ENCODE data around the gene TMEM223. TPM values are rescaled to one million over a fixed set of nuclear protein-coding genes. Genes with fewer than 3 reads are reported as not detected.

Gene TMEM223
- total RNA-seq, 1 donor from 2014 or later, result 15.0 TPM

DNA sequence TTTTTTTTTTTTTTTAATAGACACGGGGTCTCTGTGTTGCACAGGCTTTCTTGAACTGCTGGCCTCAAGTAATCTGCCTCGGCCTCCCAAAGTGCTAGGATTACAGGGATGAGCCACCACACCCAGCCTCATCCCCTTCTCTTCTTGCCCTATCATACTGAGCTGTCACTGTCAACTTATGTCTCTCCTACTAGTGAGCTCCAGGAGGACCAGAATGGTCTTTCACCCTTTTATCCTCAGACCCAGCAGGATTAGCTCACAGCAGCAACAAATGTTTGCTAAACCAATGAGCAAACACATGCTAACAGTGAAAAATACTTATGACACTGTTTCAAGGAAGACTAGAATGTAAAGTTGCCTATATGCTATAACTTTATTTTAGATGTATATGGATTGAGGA lies 19.9 kb upstream of the TMEM223 start:
- peaks cover 2% of the 10 kb centered on the region for H3K4me1 Mint-ChIP-seq
- H3K4me3 Mint-ChIP-seq, result no peak overlapping the region
- H3K27ac Mint-ChIP-seq, result no peak overlapping the region
- H3K27me3 Mint-ChIP-seq, result no peaks in the 10 kb centered on the region
- peaks cover 11% of the 10 kb centered on the region for H3K36me3 Mint-ChIP-seq (ENCODE audit: low read depth)
- intact Hi-C loops (cut with micrococcal nuclease), result no loop called here
- no peak for DNase-seq
- no peaks in the 10 kb centered on the region for H3K9me3 Mint-ChIP-seq

DNA sequence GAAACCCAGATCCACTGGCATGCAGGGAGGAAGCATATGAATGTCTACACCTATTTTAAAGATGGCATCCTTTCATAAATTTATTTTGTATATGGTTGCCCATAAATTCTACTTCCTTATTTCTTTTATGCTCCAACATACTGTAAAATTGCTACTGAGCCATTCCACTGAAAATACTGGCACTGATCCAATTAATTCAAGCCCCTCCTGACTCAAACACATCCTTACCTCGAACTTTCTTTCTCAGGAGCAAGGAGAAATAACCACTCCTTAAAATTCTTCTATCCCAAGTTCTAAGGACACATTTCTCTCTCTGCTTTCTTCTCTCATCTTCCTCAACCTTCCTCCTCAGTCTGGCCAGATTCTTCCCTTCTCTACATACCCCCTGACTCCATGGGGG lies 18.9 kb upstream of the TMEM223 start:
- Mint-ChIP-seq H3K4me3 (no peak overlapping the region), H3K4me1 (peaks cover 6% of the 10 kb centered on the region), H3K9me3 (no peaks in the 10 kb centered on the region), H3K36me3 (ENCODE audit: low read depth) (peaks cover 9% of the 10 kb centered on the region), H3K27ac (no peak overlapping the region), H3K27me3 (no peaks in the 10 kb centered on the region)
- no peak for DNase-seq
- intact Hi-C loops (cut with micrococcal nuclease), result no loop called here

DNA sequence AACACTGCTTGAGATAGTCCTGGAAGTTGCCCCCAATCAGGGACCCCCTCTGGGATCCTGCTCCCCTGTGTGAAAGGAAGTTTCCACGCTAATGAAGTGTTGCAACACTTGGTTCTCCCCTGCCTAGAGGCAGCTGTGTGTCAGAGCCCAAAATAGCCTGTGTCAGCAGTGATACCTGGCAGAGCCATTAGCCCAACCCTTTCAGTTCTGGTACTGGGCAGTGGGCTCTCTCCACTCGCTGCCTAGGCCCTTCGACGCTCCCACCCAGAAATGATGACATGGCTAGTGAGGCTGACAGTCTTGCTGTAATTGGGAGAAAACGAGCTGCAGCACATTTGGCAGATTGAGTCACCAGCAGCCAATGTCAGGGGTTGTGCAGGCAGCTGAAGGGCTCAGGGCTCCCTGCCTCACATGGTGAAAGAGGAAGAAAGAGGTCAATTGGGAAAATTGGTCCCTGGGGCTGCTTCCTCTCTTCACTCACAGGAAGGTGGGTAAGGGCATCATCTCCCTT lies 14.9 kb upstream of the TMEM223 start:
- Mint-ChIP-seq H3K4me3 (peak overlapping the region; percentile 100), H3K4me1 (peaks cover 28% of the 10 kb centered on the region), H3K9me3 (no peaks in the 10 kb centered on the region), H3K36me3 (ENCODE audit: low read depth) (peaks cover 32% of the 10 kb centered on the region), H3K27me3 (no peaks in the 10 kb centered on the region), H3K27ac (peak overlapping the region; percentile 76)
- DNase-seq, result no peak
- intact Hi-C loops (cut with micrococcal nuclease), result no loop called here

DNA sequence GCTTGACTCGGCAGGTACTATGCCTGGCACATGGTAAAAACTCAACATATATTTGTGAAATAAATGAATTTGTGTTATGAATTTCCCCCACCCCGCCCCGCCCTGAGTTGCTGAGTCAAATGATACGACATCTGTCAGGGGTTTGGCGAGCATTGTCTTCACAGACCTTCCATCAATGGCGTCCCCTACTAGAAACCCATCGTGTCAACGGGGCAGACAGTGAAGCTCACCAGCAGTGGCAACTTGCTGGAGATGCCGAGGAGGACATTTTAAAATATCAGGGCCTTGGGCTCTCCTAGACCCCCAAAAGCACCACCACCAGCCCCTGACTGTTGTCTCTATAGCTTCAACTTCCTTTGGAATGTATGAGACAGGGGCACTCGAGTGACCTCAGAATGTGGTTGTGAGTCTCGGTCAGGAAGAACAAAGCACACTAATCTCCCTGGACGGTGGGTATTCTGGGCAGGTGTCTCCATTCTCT lies 14.2 kb upstream of the TMEM223 start:
- Mint-ChIP-seq H3K27ac (peak overlapping the region; percentile 95), H3K27me3 (no peaks in the 10 kb centered on the region), H3K4me3 (peak overlapping the region; percentile 100), H3K4me1 (peaks cover 30% of the 10 kb centered on the region), H3K36me3 (ENCODE audit: low read depth) (peaks cover 38% of the 10 kb centered on the region), H3K9me3 (no peaks in the 10 kb centered on the region)
- DNase-seq, result peak; percentile 71
- intact Hi-C loops (cut with micrococcal nuclease), result loop anchor here (1.0 to 2.0 kb wide), 7 partner anchors 20 to 77 kb away; partner anchors contain the start of genes SLC3A2, TAF6L, TTC9C and WDR74

DNA sequence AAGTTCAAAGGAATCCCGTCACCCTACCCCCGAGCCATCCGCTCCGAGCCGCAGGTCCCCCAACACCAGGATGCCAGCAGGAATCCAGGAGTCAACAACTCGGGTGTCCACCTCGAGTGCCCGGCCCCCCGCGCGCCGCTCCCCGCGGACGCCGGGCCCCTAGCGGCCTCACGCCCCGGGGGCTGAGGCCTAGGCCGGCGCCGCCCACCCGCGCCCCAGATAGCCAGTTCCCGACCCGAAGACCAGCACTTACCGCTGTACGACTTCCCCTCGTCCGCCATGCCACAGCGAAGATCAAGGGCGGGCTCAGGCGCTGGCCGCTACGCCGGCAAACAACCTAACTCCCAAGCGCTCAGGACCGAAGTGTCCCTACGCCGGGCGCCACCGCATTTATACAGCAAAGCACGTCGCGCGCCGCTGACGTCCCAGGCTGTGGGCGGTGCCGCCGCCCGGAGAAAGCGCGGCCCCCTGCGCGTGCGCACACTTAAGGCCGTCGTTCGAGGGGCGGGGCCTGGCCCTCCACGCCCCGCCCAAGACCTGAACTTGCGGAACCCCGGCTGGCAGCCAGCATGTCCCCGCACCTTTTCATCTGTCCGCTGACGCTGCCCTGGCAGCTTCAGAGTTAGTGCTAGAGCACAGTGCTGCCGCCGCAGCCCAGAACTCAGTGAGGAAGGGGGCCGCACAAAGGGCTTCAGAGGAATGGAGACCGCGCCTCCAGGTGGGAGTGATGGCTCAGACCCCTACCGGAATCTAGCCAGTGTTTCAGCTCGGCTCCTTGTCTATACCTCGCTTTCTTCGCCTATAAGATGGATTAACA lies 13.5 kb upstream of the TMEM223 start, which contains the start of gene NXF1:
TSS of gene NXF1 (minus strand) at position 365 of the 817 bp plus-strand sequence. CDS start at position 281, 84 bp downstream.
- H3K27me3 Mint-ChIP-seq, result no peaks in the 10 kb centered on the region
- peaks cover 43% of the 10 kb centered on the region for H3K36me3 Mint-ChIP-seq (ENCODE audit: low read depth)
- peaks cover 30% of the 10 kb centered on the region for H3K4me1 Mint-ChIP-seq
- intact Hi-C loops (cut with micrococcal nuclease), result loop anchor here (1.0 to 2.0 kb wide), 7 partner anchors 19 to 76 kb away; partner anchors contain the start of genes SLC3A2, TAF6L, TTC9C and WDR74
- H3K27ac Mint-ChIP-seq, result peak within 1 kb of the TSS; percentile 95
- peak; percentile 99 for DNase-seq
- H3K9me3 Mint-ChIP-seq, result no peaks in the 10 kb centered on the region
- peak within 1 kb of the TSS; percentile 100 for H3K4me3 Mint-ChIP-seq

DNA sequence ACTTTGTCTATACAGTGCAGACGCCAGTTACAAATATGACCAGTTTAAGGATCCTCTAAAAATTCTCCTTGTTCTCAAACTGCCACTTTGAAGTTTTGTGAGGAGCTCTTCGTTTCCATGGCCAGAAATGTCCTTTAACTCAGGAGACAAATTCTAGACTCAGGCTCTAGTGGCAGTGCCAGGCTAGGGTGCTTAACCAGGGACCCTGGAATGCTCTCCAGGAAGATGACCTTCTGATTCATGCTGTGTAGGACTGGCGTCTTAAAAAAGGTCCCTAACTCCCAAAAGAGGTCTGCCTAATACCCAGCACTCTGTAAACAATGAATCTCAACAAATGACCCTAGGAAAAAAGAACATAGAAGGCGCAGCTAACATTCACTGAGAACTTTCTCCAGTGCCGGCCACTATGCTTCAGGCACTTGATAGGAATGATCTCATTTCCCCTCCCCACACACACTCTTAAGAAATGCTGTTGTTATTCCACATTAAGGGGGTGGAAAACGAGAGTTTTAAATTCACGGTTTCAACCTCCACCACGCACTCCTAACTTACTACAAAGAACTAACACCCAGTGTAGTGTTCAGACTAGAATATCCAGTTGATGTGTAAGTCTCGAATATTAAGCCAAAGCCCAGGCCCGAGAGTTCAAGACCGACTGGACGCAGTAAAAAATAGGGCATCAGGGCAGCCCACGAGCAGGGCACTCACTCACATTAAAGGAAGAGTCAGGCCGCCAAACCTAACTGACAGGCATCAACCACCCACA lies 12.7 kb upstream of the TMEM223 start:
- no peaks in the 10 kb centered on the region for H3K9me3 Mint-ChIP-seq
- intact Hi-C loops (cut with micrococcal nuclease), result loop anchor here (1.0 to 2.0 kb wide), 8 partner anchors 12 to 76 kb away; partner anchors contain the start of genes SLC3A2, TAF6L, TMEM223 and TTC9C

DNA sequence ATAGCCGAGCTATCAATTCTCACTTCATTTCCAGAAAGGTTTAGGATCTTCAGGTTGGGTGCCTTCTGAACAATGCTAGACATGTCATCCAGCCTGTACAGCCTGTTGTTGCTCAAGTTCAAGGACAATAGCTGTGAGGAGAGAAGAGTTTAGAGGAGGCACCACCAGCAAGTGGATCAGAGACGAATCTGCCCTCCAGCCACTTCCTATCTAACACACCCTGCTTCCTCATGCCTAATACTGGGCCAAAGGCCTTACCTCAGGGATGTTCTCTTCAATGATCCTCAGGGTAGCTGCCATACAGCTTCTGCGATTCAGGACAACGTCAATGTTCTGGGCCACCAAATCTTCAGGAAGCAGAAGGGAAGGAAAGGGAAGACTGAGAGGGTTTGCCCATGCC lies 9.3 kb upstream of the TMEM223 start:
- Mint-ChIP-seq H3K27me3 (no peaks in the 10 kb centered on the region), H3K27ac (no peak overlapping the region), H3K4me3 (no peak overlapping the region)

More for the DNA sequence above, 12.7 kb upstream of the TMEM223 start:
- Mint-ChIP-seq H3K27me3 (no peaks in the 10 kb centered on the region), H3K36me3 (ENCODE audit: low read depth) (peaks cover 49% of the 10 kb centered on the region), H3K4me3 (peak overlapping the region; percentile 100), H3K4me1 (peaks cover 30% of the 10 kb centered on the region), H3K27ac (peak overlapping the region; percentile 95)
- DNase-seq, result no peak

DNA sequence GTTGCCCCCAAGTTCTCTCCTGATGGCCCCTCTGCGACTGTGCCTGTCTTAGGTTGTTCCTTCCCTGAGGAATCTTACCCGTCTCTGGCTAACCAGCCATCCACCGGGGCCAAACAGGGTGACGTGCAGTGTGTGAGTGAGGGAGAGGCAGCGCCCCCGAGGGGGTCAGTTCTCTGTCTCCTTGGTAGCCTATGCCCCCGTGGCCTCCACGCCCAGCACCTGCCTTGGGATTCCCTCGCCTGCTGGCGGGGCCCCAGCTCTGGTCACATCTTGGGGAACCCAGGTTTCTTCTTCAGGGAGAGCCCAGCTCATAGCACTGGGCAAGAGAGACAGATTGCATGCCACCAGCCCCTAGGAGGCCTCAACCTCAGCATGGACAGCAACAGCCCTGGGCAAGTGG lies 7.7 kb upstream of the TMEM223 start:
- H3K4me1 Mint-ChIP-seq, result peaks cover 21% of the 10 kb centered on the region
- intact Hi-C loops (cut with micrococcal nuclease), result no loop called here
- no peaks in the 10 kb centered on the region for H3K9me3 Mint-ChIP-seq
- no peak overlapping the region for H3K4me3 Mint-ChIP-seq
- no peak for DNase-seq
- H3K27ac Mint-ChIP-seq, result no peak overlapping the region
- H3K27me3 Mint-ChIP-seq, result no peaks in the 10 kb centered on the region
- H3K36me3 Mint-ChIP-seq (ENCODE audit: low read depth), result peaks cover 82% of the 10 kb centered on the region

More for the DNA sequence above, 9.3 kb upstream of the TMEM223 start:
- DNase-seq, result no peak
- intact Hi-C loops (cut with micrococcal nuclease), result no loop called here
- Mint-ChIP-seq H3K9me3 (no peaks in the 10 kb centered on the region), H3K4me1 (peaks cover 26% of the 10 kb centered on the region), H3K36me3 (ENCODE audit: low read depth) (peaks cover 70% of the 10 kb centered on the region)

DNA sequence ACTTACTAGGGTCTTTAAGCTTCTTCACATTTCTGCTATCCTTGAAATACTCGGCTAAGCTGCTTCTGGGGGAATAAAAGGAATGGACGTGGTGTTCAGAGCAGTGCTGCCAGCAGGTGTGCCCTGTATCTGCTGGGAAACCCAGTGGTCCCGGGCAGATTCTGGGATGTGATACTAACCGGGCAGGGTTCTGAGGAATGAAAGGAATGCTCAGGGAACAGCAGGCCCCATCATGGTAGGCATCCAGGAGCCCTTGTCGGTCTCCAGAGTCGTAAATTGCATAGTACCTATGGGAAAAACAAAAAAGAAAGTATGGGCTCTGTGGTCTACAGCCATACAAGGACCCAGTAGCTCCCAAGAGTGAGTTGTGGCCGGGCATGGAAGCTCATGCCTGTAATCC lies 4.5 kb upstream of the TMEM223 start:
- Mint-ChIP-seq H3K27me3 (no peaks in the 10 kb centered on the region), H3K27ac (no peak overlapping the region), H3K4me3 (no peak overlapping the region), H3K36me3 (ENCODE audit: low read depth) (peaks cover 76% of the 10 kb centered on the region), H3K4me1 (peaks cover 9% of the 10 kb centered on the region), H3K9me3 (no peaks in the 10 kb centered on the region)
- intact Hi-C loops (cut with micrococcal nuclease), result no loop called here
- no peak for DNase-seq

DNA sequence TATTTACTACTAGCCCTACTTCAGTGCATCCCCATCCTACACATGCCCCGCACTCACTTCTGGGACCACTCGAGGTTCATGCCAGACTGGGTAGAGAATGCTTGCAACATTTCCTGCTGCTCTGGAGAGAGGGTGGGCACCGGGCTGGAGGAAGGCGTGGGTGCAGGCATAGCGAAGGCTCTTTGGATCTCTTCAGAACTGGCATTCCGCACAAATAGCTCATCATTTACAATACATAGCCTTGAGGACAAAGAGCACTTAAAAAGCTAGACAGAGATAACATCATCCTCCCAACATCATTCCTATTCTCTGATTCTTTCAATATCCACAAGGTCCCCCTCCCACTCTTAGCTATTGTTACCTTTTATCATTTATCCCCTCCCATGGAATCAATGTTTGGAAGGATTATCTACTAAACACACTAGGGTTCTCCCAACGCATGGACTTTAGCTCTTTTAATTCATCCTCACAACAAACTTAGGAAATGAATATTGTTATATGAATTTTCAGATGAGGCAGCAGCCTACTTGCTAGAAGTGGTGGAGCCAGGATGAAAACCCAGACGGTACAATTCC lies 2.5 kb upstream of the TMEM223 start:
- intact Hi-C loops (cut with micrococcal nuclease), result no loop called here
- no peak for DNase-seq
- Mint-ChIP-seq H3K27me3 (no peaks in the 10 kb centered on the region), H3K36me3 (ENCODE audit: low read depth) (peaks cover 78% of the 10 kb centered on the region), H3K4me1 (peaks cover 27% of the 10 kb centered on the region), H3K4me3 (no peak overlapping the region), H3K9me3 (no peaks in the 10 kb centered on the region), H3K27ac (no peak overlapping the region)

DNA sequence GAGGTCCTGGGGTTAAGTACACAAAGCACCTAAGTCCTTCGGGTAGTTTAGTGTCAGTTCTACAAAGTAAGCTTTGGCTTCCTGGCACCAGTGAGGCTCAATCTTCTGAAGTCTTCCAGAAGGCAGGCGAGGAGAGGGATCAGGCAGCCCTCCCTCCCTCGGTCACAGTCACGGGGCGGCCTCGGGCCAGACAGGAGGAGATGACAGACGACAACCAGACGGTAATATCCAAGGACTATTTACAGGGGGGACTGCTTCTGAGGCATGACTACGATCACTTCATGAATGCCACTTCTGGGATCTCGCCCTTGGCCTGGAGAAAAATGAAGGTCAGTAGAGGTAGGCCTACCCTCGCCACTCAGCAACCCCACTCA lies 383 bp upstream of the TMEM223 start:
- Mint-ChIP-seq H3K27me3 (no peaks in the 10 kb centered on the region), H3K27ac (peak overlapping the region; percentile 88)

DNA sequence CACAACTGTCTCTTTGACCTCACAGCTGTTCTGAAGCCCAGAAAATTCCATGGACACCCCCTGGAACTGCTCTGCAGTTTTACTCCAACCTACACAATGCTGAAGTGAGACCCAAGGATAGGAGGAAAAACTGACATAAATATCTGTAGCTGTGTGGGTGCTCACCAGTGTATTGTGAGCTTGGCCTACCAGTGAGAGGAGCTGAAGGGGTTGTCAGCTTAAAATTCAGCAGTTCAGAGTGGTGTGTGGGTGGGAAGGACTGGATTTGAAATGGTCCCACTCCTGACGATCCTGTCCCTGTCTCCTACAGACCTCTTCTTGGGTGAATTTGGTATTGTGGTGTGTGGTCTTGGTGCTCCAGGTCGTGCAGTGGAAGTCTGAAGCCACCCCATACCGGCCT lies 2.2 kb downstream of the TMEM223 start:
- Mint-ChIP-seq H3K27ac (peak overlapping the region; percentile 54), H3K4me1 (peaks cover 43% of the 10 kb centered on the region), H3K4me3 (peak overlapping the region; percentile 92), H3K9me3 (no peaks in the 10 kb centered on the region), H3K27me3 (no peaks in the 10 kb centered on the region), H3K36me3 (ENCODE audit: low read depth) (peaks cover 56% of the 10 kb centered on the region)
- DNase-seq, result peak; percentile 61
- intact Hi-C loops (cut with micrococcal nuclease), result no loop called here

More for the DNA sequence above, 383 bp upstream of the TMEM223 start:
- Mint-ChIP-seq H3K4me1 (peaks cover 36% of the 10 kb centered on the region), H3K9me3 (no peaks in the 10 kb centered on the region), H3K36me3 (ENCODE audit: low read depth) (peaks cover 78% of the 10 kb centered on the region), H3K4me3 (peak overlapping the region; percentile 92)
- DNase-seq, result no peak
- intact Hi-C loops (cut with micrococcal nuclease), result loop anchor here (1.0 kb wide), 3 partner anchors 12 to 64 kb away; partner anchors contain the start of genes STX5, TEX54 and TTC9C

DNA sequence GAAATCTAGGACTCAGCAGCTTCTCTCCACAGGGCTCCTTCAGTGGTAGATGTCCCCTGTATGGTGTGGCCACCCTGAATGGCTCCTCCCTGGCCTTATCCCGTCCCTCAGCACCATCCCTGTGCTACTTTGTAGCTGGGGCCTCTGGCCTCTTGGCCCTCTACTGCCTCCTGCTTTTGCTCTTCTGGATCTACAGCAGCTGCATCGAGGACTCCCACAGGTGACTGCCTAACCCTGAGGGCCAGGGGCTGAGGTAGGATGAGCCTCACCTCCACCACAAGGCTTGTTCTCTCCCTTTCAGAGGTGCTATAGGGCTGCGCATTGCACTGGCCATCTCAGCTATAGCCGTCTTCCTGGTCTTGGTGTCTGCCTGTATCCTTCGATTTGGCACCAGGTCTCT lies 2.8 kb downstream of the TMEM223 start:
- intact Hi-C loops (cut with micrococcal nuclease), result no loop called here
- Mint-ChIP-seq H3K27me3 (no peaks in the 10 kb centered on the region), H3K9me3 (no peaks in the 10 kb centered on the region), H3K4me3 (peak overlapping the region; percentile 90), H3K27ac (peak overlapping the region; percentile 54), H3K4me1 (peaks cover 43% of the 10 kb centered on the region), H3K36me3 (ENCODE audit: low read depth) (peaks cover 50% of the 10 kb centered on the region)
- DNase-seq, result peak; percentile 65
